Measurements from ENCODE around the gene BRD3OS. TPM values are rescaled to one million over a fixed set of nuclear protein-coding genes. Genes with fewer than 3 reads are reported as not detected.

BRD3OS gene
- total and polyA plus RNA-seq, 12 donors = 14.7 to 70.6 (median 22.0) TPM

DNA sequence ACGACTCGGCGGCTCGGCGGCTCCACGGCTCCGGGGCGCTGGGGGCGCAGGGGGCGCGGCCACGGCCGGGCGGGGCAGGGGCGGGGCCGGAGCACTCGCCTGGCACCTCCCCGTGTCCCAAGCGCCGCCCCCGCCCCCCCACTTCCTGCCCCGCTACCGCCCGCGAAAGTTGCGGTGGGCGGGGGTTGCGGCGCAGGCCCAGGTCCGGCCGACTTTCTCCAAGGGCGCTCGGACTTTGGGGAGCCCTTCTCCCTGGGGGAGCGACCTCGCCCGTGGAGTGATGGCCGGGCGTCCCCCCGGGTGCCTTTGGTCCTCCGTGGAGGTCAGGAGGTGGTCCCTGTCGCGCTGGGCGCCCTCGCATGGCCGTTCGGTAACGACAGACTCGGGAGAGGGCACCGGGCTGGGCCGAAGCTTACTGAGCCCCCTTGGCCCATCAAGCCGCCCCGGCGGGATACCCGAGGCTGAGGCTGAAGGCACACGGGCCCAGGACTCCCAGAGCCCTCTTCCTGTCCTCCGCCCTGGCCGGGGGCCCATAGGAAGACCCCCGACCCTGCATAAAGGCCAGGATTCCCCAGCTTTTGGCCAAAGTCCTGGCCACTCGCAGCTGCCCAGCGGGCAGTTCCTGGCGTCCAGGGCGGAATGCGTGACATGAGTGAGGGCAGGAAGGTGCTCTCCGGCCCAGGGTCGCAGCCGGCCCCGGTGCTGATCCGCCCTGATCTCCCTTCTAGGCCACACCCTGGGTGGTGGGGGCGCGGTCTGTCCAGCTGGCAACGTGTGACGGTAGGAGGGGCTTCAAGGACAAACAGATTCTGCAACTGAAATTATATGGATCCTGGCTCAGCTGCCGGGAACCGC lies 32.3 kb upstream of the BRD3OS start:
- peak; percentile 83 to 94 (median 91) for DNase-seq
- peak overlapping the region; percentile 83 to 99 (median 96) for H3K27ac ChIP-seq
- no peaks in the 10 kb centered on the region for H3K27me3 ChIP-seq
- H3K9me3 ChIP-seq (replicated peaks in 1 of 3) = no peaks in the 10 kb centered on the region
- H3K36me3 ChIP-seq (replicated peaks in 1 of 2) = no peaks in the 10 kb centered on the region
- peak; percentile 32 to 62 for TF ChIP-seq POLR2A (IDR thresholded peaks at IDR 0.05)
- TF ChIP-seq, protein P1, sequence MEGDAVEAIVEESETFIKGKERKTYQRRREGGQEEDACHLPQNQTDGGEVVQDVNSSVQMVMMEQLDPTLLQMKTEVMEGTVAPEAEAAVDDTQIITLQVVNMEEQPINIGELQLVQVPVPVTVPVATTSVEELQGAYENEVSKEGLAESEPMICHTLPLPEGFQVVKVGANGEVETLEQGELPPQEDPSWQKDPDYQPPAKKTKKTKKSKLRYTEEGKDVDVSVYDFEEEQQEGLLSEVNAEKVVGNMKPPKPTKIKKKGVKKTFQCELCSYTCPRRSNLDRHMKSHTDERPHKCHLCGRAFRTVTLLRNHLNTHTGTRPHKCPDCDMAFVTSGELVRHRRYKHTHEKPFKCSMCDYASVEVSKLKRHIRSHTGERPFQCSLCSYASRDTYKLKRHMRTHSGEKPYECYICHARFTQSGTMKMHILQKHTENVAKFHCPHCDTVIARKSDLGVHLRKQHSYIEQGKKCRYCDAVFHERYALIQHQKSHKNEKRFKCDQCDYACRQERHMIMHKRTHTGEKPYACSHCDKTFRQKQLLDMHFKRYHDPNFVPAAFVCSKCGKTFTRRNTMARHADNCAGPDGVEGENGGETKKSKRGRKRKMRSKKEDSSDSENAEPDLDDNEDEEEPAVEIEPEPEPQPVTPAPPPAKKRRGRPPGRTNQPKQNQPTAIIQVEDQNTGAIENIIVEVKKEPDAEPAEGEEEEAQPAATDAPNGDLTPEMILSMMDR (IDR thresholded peaks at IDR 0.05) = peak in 5 of 6 experiments; percentile 29 to 56 (median 39)
- WGBS, 4 donors = 0 to 1% (median 0%) methylated on average over 3 to 74 of the region's 74 CpGs
- intact Hi-C loops (cut with DNase I) = no loop called here
- peaks cover 15 to 23% of the 10 kb centered on the region in 2 donors for H3K4me1 ChIP-seq (replicated peaks in 1 of 2)
- H3K4me3 ChIP-seq = peak overlapping the region; percentile 35 to 96 (median 70)

DNA sequence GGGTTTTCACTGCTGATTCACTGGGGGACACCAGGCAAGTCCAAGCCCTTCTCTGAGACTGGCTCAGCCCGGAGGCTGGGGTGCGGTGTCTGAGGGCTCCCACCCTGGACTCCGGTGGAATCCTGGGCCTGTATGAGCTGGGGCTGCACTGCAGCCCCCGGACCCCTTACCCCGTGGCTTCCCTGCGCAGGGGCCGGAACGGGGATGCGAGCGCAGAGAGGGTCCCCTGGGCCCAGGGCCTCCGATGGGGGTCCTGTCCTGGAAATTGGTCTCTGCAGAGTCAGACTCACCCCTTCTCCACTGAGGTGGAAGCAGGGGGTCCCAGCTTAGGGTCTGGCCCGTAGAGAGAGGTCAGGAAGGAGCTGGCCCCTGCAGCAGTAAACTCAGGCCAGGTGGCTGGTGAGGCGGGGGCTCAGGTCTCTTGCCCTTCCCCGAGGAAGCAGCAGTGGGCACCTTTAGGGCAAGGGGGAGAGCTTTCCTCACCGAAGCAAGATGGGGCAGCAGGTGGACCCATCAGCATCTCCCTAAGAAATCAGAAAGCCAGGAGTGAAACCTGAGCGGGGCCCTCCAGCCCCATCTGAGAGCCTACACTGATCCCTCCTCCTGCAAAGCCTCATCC lies 31.5 kb upstream of the BRD3OS start:
- H3K27ac ChIP-seq = peak overlapping the region in 4 of 5 donors; percentile 96 to 99 (median 96)
- H3K36me3 ChIP-seq (replicated peaks in 1 of 2) = no peaks in the 10 kb centered on the region
- peak overlapping the region in 2 of 4 donors; percentile 91 to 96 for H3K4me3 ChIP-seq
- H3K4me1 ChIP-seq (replicated peaks in 1 of 2) = peaks cover 15 to 23% of the 10 kb centered on the region in 2 donors
- WGBS, 4 donors = 59 to 70% (median 65%) methylated on average over 2 to 16 of the region's 16 CpGs
- intact Hi-C loops (cut with DNase I) = loop anchor here (2.0 kb wide), 2 partner anchors 199 to 201 kb away; no protein-coding TSS in a partner anchor
- TF ChIP-seq, protein P1 (IDR thresholded peaks at IDR 0.05) = no peak
- TF ChIP-seq POLR2A (IDR thresholded peaks at IDR 0.05) = no peak
- DNase-seq = peak in 1 of 7 donors; percentile 21
- no peaks in the 10 kb centered on the region for H3K27me3 ChIP-seq
- no peaks in the 10 kb centered on the region for H3K9me3 ChIP-seq (replicated peaks in 1 of 3)

DNA sequence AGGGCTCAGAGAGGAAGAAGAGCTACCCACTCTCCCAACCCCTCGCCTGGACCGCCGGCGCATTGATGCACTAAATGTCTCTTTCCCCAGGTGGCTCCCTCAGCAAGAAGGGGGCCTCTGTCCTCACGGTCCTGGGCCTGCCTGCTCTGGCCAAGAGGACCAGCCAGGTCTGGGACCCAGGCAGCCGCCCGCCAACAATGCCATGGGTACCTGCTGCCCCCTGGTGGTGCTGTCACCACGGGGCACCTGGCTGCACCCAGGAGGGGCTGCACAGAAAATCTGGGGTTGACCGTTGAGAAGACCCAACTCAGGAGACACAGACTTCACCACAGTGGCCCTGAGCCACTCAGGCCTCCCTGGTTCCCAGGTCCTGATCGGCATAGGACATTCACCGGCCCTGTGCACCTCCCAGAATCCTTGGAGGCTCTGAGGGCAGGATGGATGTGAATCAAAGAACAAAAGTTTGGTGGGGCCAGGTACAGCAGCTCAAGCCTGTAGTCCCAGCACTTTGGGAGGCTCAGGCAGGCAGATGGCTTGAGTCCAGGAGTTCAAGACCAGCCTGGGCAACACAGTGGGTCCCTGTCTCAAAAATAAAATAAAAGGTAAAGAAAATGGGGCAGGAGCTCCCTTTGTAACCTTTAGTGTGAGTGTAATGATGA lies 30.8 kb upstream of the BRD3OS start:
- 4 to 5% (median 5%) methylated on average over 6 to 11 of the region's 11 CpGs for WGBS, 4 donors

More for the DNA sequence above, 30.8 kb upstream of the BRD3OS start:
- no peak overlapping the region for H3K4me3 ChIP-seq
- no peaks in the 10 kb centered on the region for H3K9me3 ChIP-seq (replicated peaks in 1 of 3)
- H3K36me3 ChIP-seq (replicated peaks in 1 of 2) = no peaks in the 10 kb centered on the region
- TF ChIP-seq POLR2A (IDR thresholded peaks at IDR 0.05) = no peak
- TF ChIP-seq, protein P1 (IDR thresholded peaks at IDR 0.05) = peak; percentile 97 to 99 (median 99)
- H3K27me3 ChIP-seq = no peaks in the 10 kb centered on the region
- intact Hi-C loops (cut with DNase I) = loop anchor here (2.0 kb wide), 2 partner anchors 200 to 202 kb away; no protein-coding TSS in a partner anchor
- DNase-seq = peak; percentile 69 to 89 (median 85)
- peaks cover 15 to 23% of the 10 kb centered on the region in 2 donors for H3K4me1 ChIP-seq (replicated peaks in 1 of 2)
- no peak overlapping the region for H3K27ac ChIP-seq

All from adrenal gland (tissue), 12 donors.